NCI-H187 treated with DMSO at 0.1 percent for 48 hours (cell line): ENCODE measurements around the gene PABPC1L.
"Not testable (repeated sequence)": the region's sequence is repeated elsewhere in the genome, so short reads cannot be mapped to it uniquely, and the experiment has no call there.

Source experiments
- DNase-seq: peaks from one replicate; lab custom pipeline; 2025; lab: John Stamatoyannopoulos, UW

PABPC1L gene

GRCh38 chr20:44909872-44910689, at the start of gene PABPC1L:
TSS of gene PABPC1L (plus strand) at chr20:44910060. CDS start at chr20:44910144, 84 bp downstream.
- peak; percentile 9 for DNase-seq

GRCh38 chr20:44861531-44862006, 48.3 kb upstream of the PABPC1L start:
- no peak for DNase-seq

GRCh38 chr20:44862286-44862685, 47.6 kb upstream of the PABPC1L start:
- DNase-seq: no peak

DNA sequence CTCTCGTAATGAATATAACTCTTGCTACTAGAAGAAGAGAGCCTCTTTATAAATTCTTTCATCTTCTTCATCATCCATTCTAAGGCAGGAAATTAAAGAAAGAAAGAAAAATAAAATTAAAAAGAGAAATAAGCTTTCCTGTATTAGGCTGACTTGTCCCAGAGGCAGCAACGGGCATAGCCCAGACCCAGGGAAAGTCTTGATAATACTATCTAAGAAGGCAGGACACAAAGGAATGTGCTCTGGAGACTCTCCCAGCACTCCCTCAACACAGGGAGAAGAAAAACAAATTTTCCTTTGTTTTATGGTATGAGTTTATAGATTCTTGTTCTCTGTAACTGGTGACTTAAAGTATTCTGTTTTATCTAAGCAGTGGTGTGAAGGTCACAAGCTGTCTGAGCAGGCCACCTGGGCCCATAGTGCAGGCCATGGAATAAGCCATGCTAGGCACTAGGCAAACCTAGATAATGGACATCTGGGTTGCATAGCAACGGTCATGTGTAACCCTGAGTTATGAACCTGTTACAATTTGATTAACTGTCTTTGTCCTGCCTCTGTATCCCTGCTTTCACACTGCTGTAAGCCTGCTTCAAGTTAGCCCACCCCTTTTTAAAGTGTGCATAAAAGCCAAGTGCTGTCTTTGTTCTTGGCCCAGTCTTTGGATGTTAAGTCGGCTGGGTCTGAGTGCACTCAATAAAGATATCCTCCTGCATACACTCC, 46.3 kb upstream of the PABPC1L start:
- not testable (repeated sequence) for DNase-seq

- not testable (repeated sequence) for DNase-seq
Measured at GRCh38 chr20:44864493-44864892, 45.4 kb upstream of the PABPC1L start.

- DNase-seq: no peak
Measured at GRCh38 chr20:44866703-44867335, 43.0 kb upstream of the PABPC1L start.

DNA sequence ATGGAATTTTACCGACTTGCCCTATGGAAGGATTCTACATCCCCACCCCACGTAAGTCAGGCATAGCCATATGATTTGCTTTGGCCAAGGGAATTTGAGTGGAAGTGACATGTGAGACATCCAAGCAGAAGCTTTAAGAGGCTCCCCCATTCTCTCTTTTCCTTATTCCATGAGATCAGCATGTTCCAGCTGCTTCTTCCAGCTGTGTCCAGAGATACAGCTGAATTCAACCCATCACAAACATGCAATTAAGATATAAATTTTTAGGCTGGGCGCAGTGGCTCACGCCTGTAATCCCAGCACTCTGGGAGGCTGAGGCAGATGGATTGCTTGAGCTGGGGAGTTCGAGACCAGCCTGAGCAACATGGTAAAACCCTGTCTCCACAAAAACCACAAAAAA, 40.4 kb upstream of the PABPC1L start:
- DNase-seq: no peak

- DNase-seq: not testable (repeated sequence)
Measured at GRCh38 chr20:44882360-44882759, 27.5 kb upstream of the PABPC1L start.

GRCh38 chr20:44883214-44883902, 26.5 kb upstream of the PABPC1L start:
- DNase-seq: no peak

- no peak for DNase-seq
Measured at GRCh38 chr20:44884907-44885391, 24.9 kb upstream of the PABPC1L start.

DNA sequence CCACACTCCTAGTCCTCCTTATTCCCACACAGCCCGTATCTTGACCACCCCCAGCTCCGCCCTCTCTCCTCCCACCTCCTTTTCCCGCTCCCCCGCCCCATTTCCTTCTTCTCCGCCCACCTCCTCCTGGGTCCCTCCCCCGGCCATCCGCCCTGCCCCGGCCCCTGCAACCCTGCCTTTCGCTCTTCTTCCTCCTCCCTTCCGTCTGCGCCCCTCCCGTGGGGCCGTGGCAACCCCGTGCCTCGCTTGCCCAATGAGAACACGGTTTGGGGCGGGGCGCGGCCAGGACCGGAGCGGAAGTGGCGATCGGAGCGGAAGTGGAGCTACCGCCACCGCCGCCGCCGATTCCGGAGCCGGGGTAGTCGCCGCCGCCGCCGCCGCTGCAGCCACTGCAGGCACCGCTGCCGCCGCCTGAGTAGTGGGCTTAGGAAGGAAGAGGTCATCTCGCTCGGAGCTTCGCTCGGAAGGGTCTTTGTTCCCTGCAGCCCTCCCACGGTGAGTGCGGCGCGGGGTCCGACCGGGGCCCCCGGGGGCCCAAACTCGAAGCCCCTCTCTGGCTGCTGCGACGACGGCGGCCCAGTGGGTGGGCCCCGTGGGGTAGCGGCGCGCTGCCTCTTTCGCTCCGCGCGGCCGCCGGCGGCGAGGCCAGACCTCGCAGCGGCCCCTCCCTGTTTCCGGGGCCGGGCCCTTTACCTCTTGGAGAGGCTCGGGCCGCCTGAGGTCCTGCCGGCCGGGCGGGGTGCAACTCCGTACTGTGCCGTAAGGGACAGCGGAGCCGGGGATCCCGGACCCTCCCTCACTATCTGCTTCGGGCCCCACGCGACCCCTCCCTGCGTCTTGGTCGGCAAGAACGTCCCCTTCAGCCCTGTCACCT, 24.2 kb upstream of the PABPC1L start, which contains the start of gene YWHAB:
Gene YWHAB, plus strand, starts transcription at position 314 of the 874 bp plus-strand sequence. CDS start 15,829 bp downstream, outside the sequence.
- DNase-seq: peak; percentile 92

DNA sequence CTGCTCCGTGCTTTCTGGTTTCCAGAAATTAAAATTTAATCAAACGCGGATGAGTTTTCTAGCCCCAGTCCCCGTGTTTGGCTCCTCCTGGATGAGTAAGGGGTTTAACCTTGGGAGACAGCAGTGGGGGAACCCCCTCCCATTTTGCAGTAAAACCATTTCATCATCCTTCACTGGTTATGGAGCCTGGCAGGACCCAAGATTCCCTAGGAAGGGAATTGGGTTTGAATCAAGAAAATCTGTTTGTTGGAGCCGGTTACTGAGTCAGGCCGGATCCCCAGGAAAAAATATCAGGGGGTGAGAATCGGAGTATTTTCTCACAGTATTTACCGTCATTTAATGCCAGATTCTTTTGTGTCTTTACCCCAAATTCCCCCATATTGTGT, 23.6 kb upstream of the PABPC1L start:
- DNase-seq: no peak

DNA sequence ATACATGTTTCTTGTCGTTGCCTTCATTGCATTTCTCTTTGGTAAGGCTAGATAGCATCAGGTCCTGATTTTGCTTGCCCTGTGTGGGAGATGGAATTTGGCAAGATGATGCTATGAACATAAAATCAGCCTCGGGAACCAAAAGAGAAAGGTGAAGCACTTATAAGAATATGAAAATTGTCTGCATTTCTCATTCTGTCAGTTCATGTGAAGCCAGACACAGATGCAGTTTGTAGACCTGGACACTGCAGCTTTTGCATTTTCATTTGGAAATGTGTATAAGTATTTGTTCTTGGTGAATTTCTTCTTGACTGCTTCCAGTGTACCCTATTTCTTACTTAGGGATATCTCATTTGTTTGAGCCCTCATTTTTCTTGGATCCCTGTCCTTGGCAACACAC, 23.0 kb upstream of the PABPC1L start:
- no peak for DNase-seq

DNA sequence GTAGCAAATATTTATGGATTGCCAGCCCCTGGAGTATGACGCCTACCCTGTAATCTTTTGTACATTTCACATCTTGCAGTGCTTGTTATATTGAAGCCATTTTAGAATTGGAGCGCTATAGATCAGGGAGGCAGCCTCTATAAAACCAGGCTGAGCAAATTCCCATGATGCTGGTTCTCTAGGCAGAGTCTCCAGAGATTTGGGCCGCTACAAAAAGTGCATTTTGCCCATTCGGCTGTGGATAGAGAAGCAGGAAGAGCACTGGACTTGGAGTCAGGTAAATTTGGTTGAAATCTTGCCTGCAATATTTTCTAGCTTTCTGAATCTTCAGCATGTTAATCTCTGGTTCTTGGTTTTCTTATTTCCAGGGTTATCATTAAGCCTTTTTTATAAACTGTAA, 22.4 kb upstream of the PABPC1L start:
- DNase-seq: no peak

GRCh38 chr20:44888226-44889103, 21.4 kb upstream of the PABPC1L start:
- DNase-seq: no peak

DNA sequence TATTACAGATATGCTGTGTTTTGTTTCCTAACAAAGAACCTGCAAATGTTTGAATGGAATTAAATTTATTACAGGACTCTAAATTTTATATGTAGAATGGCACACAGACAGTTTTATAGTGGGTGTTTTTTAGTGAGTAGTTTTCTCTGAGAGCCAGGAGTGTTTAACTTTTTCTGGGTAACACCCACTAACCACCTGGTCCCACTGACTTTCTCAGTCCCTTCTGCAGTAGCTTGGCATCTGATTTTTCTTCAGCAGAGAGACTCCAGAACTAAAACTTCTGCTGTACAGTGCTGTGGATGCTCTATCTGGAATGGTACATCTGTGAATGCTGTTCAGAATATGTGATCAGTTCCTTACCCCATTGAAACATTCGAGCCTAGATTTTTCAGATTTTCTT, 18.0 kb upstream of the PABPC1L start:
- no peak for DNase-seq

DNA sequence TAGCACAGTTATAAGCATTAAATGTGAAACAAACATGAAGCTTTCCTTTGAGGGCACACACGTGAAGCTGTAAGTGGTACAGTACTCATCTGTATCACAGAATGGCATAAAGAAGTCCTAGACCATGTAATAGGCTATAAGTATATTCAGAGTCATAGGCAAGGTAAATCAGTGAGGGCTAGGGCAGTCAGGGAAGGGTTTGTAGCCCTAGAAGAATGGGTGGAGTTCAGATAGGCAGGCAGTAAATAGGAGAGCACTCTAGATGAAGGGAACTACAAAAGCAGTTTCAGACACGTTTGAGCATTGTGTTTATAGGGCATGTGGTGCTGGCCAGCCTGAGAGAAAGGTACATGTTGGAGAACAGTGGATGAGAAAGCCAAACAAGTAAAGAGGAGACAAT, 14.9 kb upstream of the PABPC1L start:
- DNase-seq: no peak

- DNase-seq: no peak
Measured at GRCh38 chr20:44896583-44896982, 13.3 kb upstream of the PABPC1L start.

- DNase-seq: no peak
Measured at GRCh38 chr20:44897133-44897532, 12.7 kb upstream of the PABPC1L start.
